Measurements from ENCODE around the gene KCNG4. TPM values are rescaled to one million over a fixed set of nuclear protein-coding genes. Genes with fewer than 3 reads are reported as not detected.

Gene KCNG4
- total RNA-seq, 1 donor from 2014 or later, result not detected

DNA sequence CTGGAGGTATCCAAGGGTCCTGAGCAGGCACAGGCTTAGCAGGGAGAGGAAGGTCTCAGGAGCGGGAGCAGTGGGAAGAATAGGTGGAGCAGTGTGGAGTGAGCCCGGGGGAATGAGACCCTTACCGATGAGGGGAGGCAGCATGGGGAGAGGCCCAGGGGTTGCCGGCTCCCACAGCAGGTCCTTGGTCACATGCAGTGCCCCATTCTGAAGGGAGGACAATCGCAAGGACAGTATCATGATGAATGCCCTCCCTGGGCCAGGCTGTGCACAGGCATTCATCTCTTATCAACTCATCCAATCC lies 56.3 kb downstream of the KCNG4 start:
- peaks cover 11% of the 10 kb centered on the region for H3K4me1 Mint-ChIP-seq
- H3K9me3 ChIP-seq (ENCODE audit: low read depth), result no peaks in the 10 kb centered on the region
- no peaks in the 10 kb centered on the region for H3F3A ChIP-seq (ENCODE audit: low read depth)
- H3K36me3 Mint-ChIP-seq, result peaks cover 4% of the 10 kb centered on the region
- peaks cover 5% of the 10 kb centered on the region for H3K4me1 ChIP-seq
- TF ChIP-seq, protein P1, sequence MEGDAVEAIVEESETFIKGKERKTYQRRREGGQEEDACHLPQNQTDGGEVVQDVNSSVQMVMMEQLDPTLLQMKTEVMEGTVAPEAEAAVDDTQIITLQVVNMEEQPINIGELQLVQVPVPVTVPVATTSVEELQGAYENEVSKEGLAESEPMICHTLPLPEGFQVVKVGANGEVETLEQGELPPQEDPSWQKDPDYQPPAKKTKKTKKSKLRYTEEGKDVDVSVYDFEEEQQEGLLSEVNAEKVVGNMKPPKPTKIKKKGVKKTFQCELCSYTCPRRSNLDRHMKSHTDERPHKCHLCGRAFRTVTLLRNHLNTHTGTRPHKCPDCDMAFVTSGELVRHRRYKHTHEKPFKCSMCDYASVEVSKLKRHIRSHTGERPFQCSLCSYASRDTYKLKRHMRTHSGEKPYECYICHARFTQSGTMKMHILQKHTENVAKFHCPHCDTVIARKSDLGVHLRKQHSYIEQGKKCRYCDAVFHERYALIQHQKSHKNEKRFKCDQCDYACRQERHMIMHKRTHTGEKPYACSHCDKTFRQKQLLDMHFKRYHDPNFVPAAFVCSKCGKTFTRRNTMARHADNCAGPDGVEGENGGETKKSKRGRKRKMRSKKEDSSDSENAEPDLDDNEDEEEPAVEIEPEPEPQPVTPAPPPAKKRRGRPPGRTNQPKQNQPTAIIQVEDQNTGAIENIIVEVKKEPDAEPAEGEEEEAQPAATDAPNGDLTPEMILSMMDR (IDR thresholded peaks at IDR 0.05), result no peak
- TF ChIP-seq EZH2 (IDR thresholded peaks at IDR 0.05) (no peak), EZH2phosphoT487 (IDR thresholded peaks at IDR 0.05) (no peak)
- H3K79me2 ChIP-seq (ENCODE audit: low read depth), result peaks cover 37% of the 10 kb centered on the region
- H3K9ac ChIP-seq, result no peak overlapping the region
- H2AFZ ChIP-seq (replicated peaks), result no peak overlapping the region
- no peak overlapping the region for H3K4me3 ChIP-seq
- H3K27me3 ChIP-seq, result no peaks in the 10 kb centered on the region
- H4K20me1 ChIP-seq (ENCODE audit: low read depth), result peaks cover 13% of the 10 kb centered on the region
- no peaks in the 10 kb centered on the region for H3K36me3 ChIP-seq
- H3K4me2 ChIP-seq, result no peak overlapping the region
- H3K27me3 Mint-ChIP-seq (ENCODE audit: insufficient read depth, low read depth), result no peaks in the 10 kb centered on the region
- DNase-seq (ENCODE audit: low spot score), result no peak
- H3K27ac ChIP-seq, result no peak overlapping the region
- no peak overlapping the region for H3K27ac Mint-ChIP-seq
- no peak overlapping the region for H3K4me3 Mint-ChIP-seq
- H3K9me3 Mint-ChIP-seq, result no peaks in the 10 kb centered on the region

DNA sequence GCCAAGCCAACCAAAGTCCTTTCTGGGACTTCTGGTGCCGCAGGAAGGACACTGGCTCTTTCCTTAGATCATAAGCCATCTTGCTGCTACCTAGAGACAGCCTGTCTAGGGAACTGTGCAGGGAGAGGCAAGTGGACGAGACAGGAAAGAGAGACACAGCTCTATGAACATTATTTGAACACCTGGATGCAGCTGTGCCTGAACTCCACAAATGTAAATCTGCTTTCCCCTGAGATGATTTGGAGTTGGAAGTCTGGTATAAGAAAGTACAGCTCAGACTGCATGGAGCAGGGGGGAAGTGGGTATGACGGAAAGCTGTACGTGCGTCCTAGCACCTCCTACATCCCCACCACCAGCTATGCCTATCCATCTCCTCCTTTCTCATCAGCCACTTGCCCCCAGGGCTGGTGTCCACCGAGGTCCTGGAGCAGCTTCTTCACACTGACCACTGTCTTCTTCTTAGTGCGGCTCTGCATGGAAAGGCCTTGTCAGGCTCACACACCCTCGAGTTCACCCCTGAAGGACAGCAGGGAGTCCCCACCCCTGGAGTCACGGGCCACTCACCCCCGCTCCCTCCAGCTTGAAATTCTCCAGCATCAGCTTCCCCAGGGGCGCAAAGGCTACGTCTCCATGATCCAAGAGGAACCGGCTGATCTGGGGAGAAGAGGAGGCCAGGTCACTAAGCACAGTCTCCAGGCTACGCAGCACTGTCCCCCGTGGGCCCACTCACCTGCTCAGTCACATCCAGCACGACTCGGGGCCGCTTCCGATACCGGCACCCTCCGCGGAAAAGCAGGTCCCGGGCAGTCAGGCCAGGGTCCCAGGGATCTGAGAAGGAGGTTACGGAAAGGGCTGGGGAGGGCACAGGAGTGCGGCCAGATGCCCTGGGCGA lies 56.9 kb downstream of the KCNG4 start:
- Histone ChIP-seq H3K4me1 (peaks cover 5% of the 10 kb centered on the region), H3K36me3 (no peaks in the 10 kb centered on the region), H3K27ac (no peak overlapping the region), H3K79me2 (ENCODE audit: low read depth) (peaks cover 37% of the 10 kb centered on the region), H3K27me3 (no peaks in the 10 kb centered on the region), H3K9me3 (ENCODE audit: low read depth) (no peaks in the 10 kb centered on the region), H2AFZ (replicated peaks) (no peak overlapping the region), H3F3A (ENCODE audit: low read depth) (no peaks in the 10 kb centered on the region), H4K20me1 (ENCODE audit: low read depth) (peaks cover 13% of the 10 kb centered on the region), H3K9ac (no peak overlapping the region), H3K4me3 (no peak overlapping the region), H3K4me2 (no peak overlapping the region)
- Mint-ChIP-seq H3K27ac (no peak overlapping the region), H3K27me3 (ENCODE audit: insufficient read depth, low read depth) (no peaks in the 10 kb centered on the region), H3K4me1 (peaks cover 11% of the 10 kb centered on the region), H3K9me3 (no peaks in the 10 kb centered on the region), H3K4me3 (no peak overlapping the region), H3K36me3 (peaks cover 4% of the 10 kb centered on the region)
- DNase-seq (ENCODE audit: low spot score), result no peak
- TF ChIP-seq EZH2phosphoT487 (IDR thresholded peaks at IDR 0.05) (no peak), EZH2 (IDR thresholded peaks at IDR 0.05) (no peak)
- TF ChIP-seq, protein P1 (IDR thresholded peaks at IDR 0.05), result no peak

DNA sequence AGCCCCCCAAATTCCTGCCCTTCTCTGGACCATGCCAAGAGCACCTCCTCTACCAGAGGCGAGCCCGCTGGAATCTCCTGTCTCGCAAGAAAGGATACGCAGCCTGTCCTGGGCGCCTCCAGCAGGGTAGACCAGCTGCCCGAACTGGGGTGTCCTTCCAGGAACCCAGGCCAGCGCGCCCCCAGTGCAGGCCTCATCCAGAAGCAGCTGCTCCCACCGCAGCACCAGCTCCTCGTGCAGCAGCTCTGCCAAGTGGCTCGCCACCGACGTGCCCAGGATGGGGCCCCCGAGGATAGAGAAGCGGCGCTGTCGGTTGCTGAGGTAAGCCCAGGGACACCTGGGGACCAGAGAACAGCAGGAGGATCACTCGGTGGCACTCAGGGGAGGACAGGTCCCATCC lies 57.7 kb downstream of the KCNG4 start:
- no peak overlapping the region for H3K4me3 ChIP-seq
- TF ChIP-seq EZH2 (IDR thresholded peaks at IDR 0.05) (no peak), EZH2phosphoT487 (IDR thresholded peaks at IDR 0.05) (no peak)
- TF ChIP-seq, protein P1 (IDR thresholded peaks at IDR 0.05), result no peak
- peaks cover 11% of the 10 kb centered on the region for H3K4me1 Mint-ChIP-seq
- DNase-seq (ENCODE audit: low spot score), result no peak
- H2AFZ ChIP-seq (replicated peaks), result no peak overlapping the region
- H3K4me2 ChIP-seq, result no peak overlapping the region
- H3K4me1 ChIP-seq, result peaks cover 5% of the 10 kb centered on the region
- H4K20me1 ChIP-seq (ENCODE audit: low read depth), result peaks cover 13% of the 10 kb centered on the region
- H3K27me3 Mint-ChIP-seq (ENCODE audit: insufficient read depth, low read depth), result no peaks in the 10 kb centered on the region
- no peak overlapping the region for H3K4me3 Mint-ChIP-seq
- no peaks in the 10 kb centered on the region for H3K9me3 Mint-ChIP-seq
- no peak overlapping the region for H3K27ac Mint-ChIP-seq
- H3K79me2 ChIP-seq (ENCODE audit: low read depth), result peaks cover 37% of the 10 kb centered on the region
- H3K27ac ChIP-seq, result no peak overlapping the region
- peaks cover 4% of the 10 kb centered on the region for H3K36me3 Mint-ChIP-seq
- no peaks in the 10 kb centered on the region for H3K9me3 ChIP-seq (ENCODE audit: low read depth)
- no peak overlapping the region for H3K9ac ChIP-seq
- no peaks in the 10 kb centered on the region for H3K27me3 ChIP-seq
- no peaks in the 10 kb centered on the region for H3K36me3 ChIP-seq
- no peaks in the 10 kb centered on the region for H3F3A ChIP-seq (ENCODE audit: low read depth)

All from neural progenitor cell (in vitro differentiated cells).